HepG2 (cell line): Measurements from ENCODE around the gene CA7. TPM values are rescaled to one million over a fixed set of nuclear protein-coding genes. Genes with fewer than 3 reads are reported as not detected.

Source experiments
- ATAC-seq: fragments of 200-7000 bp; cut with Tn5 transposase; 3 replicates; pipeline ENCODE4 v1.9.1; 2020; ENCODE audit warnings: mild to moderate bottlenecking, moderate library complexity
- BruUV-seq: library from RNA; stranded (reverse); fragments of 400-500 nt; replicated peaks from 2 replicates; lab custom pipeline; 2021; lab: Mats Ljungman, UMichigan
- CTCF ChIA-PET: fragments of 300-600 bp; formaldehyde crosslinking; extraction: SDS; loops from one replicate; lab custom pipeline; 2021; ENCODE audit warnings: low total read pairs, inconsistent platforms, low intra/inter-chr PET ratio; lab: Yijun Ruan, JAX
- POLR2A ChIA-PET: fragments of 350-600 bp; sonication (Branson Sonifier 250); formaldehyde crosslinking; loops from one replicate; lab custom pipeline; 2020; ENCODE audit warnings: antibody characterized with exemption, inconsistent platforms; lab: Yijun Ruan, JAX
- DNase-seq: peaks from one replicate; pipeline ENCODE4 v3.0.0-alpha.2; 2015; ENCODE audit warnings: low spot score
- FAIRE-seq: peaks from 3 replicates; lab custom pipeline; 2011; peaks lifted over from hg19 to GRCh38; lab: Jason Lieb, UNC
- H2AFZ ChIP-seq: one replicate; pipeline ENCODE4 v1.6.1; 2011; ENCODE audit warnings: low read length, inconsistent platforms
- H3K27ac ChIP-seq: fragments of 300-600 bp; 3 replicates; pipeline ENCODE4 v1.8.0; 2011; ENCODE audit warnings: mixed run types, mild to moderate bottlenecking, mixed read lengths, low read length, inconsistent platforms; ENCODE audit not compliant: insufficient read depth; ENCODE audit errors: extremely low read length
- H3K27me3 ChIP-seq, 2 experiments: fragments of 200-600 bp in 1 of 2; 2 replicates in 1 of 2; 3 replicates in 1 of 2; pipeline versions ENCODE4 v1.6.0 to v1.8.0; 2011; ENCODE audit warnings: low read length in 2 of 2, mild to moderate bottlenecking in 2 of 2, moderate library complexity in 2 of 2, inconsistent platforms in 1 of 2; ENCODE audit not compliant: insufficient read depth in 2 of 2, control insufficient read depth in 1 of 2
- H3K36me3 ChIP-seq, 2 experiments: fragments of 200-600 bp in 1 of 2; replicated peaks in 1 of 2; 2 replicates in 1 of 2; 3 replicates in 1 of 2; pipeline versions ENCODE4 v1.5.1 to v1.8.0; 2011; ENCODE audit warnings: low read length in 2 of 2, inconsistent platforms in 1 of 2; ENCODE audit not compliant: insufficient read depth in 2 of 2, control insufficient read depth in 1 of 2
- H3K4me1 ChIP-seq: 2 replicates; pipeline ENCODE4 v1.5.1; 2012; ENCODE audit warnings: low read length, inconsistent platforms; ENCODE audit not compliant: insufficient read depth
- H3K4me2 ChIP-seq: 2 replicates; pipeline ENCODE4 v1.6.0; 2011; ENCODE audit warnings: low read depth, low read length, inconsistent platforms
- H3K4me3 ChIP-seq, 3 experiments: fragments of 200-600 bp in 1 of 3; sonication (generic), shearing (Covaris generic) in 1 of 3; replicated peaks in 1 of 3; 2 replicates each; pipeline ENCODE4 v1.5.1; 2011 to 2016; ENCODE audit warnings: low read length in 3 of 3, inconsistent platforms in 2 of 3, low read depth in 2 of 3, mild to moderate bottlenecking in 2 of 3, control low read depth in 1 of 3, mixed read lengths in 1 of 3; ENCODE audit not compliant: insufficient read depth in 1 of 3
- H3K79me2 ChIP-seq: one replicate; pipeline ENCODE4 v1.6.1; 2011; ENCODE audit warnings: low read length, inconsistent platforms; ENCODE audit not compliant: insufficient read depth
- H3K9ac ChIP-seq: 2 replicates; pipeline ENCODE4 v1.6.0; 2011; ENCODE audit warnings: mild to moderate bottlenecking, low read depth, low read length, inconsistent platforms; ENCODE audit not compliant: insufficient read depth
- H3K9me3 ChIP-seq: 2 replicates; pipeline ENCODE4 v1.5.1; 2012; ENCODE audit warnings: mild to moderate bottlenecking, low read length
- H4K20me1 ChIP-seq: 2 replicates; pipeline ENCODE4 v1.6.0; 2011; ENCODE audit warnings: inconsistent platforms, mild to moderate bottlenecking, low read length, moderate library complexity; ENCODE audit not compliant: insufficient read depth
- ARNT2 ChIP-seq: sonication (generic); formaldehyde crosslinking; IDR thresholded peaks from 2 replicates; pipeline ENCODE4 v1.8.0; 2022; ENCODE audit warnings: mild to moderate bottlenecking, low read depth, missing genetic modification reagents, moderate library complexity
- CBX1 ChIP-seq: IDR thresholded peaks from one replicate; pipeline ENCODE4 v1.6.1; 2016; ENCODE audit warnings: antibody characterized with exemption, low read depth
- CHCHD3 ChIP-seq: sonication (generic); formaldehyde crosslinking; IDR thresholded peaks from 2 replicates; pipeline ENCODE4 v1.8.0; 2022; ENCODE audit warnings: mild to moderate bottlenecking, missing genetic modification reagents, moderate library complexity
- EHMT2 ChIP-seq: fragments of 200-600 bp; sonication (generic); IDR thresholded peaks from 2 replicates; pipeline ENCODE4 v1.7.0; 2017; ENCODE audit warnings: antibody characterized with exemption, low read depth, low read length, borderline replicate concordance
- FOSL2 ChIP-seq: sonication (generic); formaldehyde crosslinking; IDR thresholded peaks from 2 replicates; pipeline ENCODE4 v1.4.0; 2020; ENCODE audit warnings: missing genetic modification reagents
- MED13 ChIP-seq: sonication (generic); formaldehyde crosslinking; IDR thresholded peaks from 2 replicates; pipeline ENCODE4 v1.5.0; 2020; ENCODE audit warnings: missing genetic modification reagents
- MLLT10 ChIP-seq: sonication (generic); formaldehyde crosslinking; IDR thresholded peaks from 2 replicates; pipeline ENCODE4 v1.4.0; 2020; ENCODE audit warnings: missing genetic modification reagents
- MXI1 ChIP-seq: IDR thresholded peaks from 3 replicates; pipeline ENCODE4 v1.6.1; 2012; ENCODE audit warnings: low read depth, low read length, inconsistent platforms, borderline replicate concordance
- MZF1 ChIP-seq: sonication (generic); formaldehyde crosslinking; IDR thresholded peaks from 2 replicates; pipeline ENCODE4 v1.8.1; 2023; ENCODE audit warnings: mild to moderate bottlenecking, missing genetic modification reagents, borderline replicate concordance
- NKX3-1 ChIP-seq: sonication (generic); formaldehyde crosslinking; IDR thresholded peaks from 2 replicates; pipeline ENCODE4 v1.5.0; 2020; ENCODE audit warnings: missing genetic modification reagents
- POLR2AphosphoS2 ChIP-seq: IDR thresholded peaks from 2 replicates; pipeline ENCODE4 v1.6.1; 2011; ENCODE audit warnings: low read depth, low read length, improper control_type of control experiment
- POLR2AphosphoS5 ChIP-seq: IDR thresholded peaks from 2 replicates; pipeline ENCODE4 v1.6.1; 2012; ENCODE audit warnings: low read depth, low read length
- PREB ChIP-seq: sonication (generic); formaldehyde crosslinking; IDR thresholded peaks from 2 replicates; pipeline ENCODE4 v1.4.0; 2020; ENCODE audit warnings: missing genetic modification reagents
- SNAPC5 ChIP-seq: sonication (generic); formaldehyde crosslinking; IDR thresholded peaks from 2 replicates; pipeline ENCODE4 v1.8.1; 2023; ENCODE audit warnings: mild to moderate bottlenecking, missing genetic modification reagents, borderline replicate concordance
- ZBTB43 ChIP-seq: sonication (generic); formaldehyde crosslinking; conservative IDR thresholded peaks from 2 replicates; pipeline ENCODE4 v1.4.0; 2020; ENCODE audit warnings: missing genetic modification reagents
- ZFP36L2 ChIP-seq: sonication (generic); formaldehyde crosslinking; IDR thresholded peaks from 2 replicates; pipeline ENCODE4 v1.4.0; 2020; ENCODE audit warnings: missing genetic modification reagents
- ZIK1 ChIP-seq: sonication (generic); formaldehyde crosslinking; IDR thresholded peaks from 2 replicates; pipeline ENCODE4 v1.5.0; 2020; ENCODE audit warnings: mild to moderate bottlenecking, low read depth, missing genetic modification reagents, borderline replicate concordance
- ZNF468 ChIP-seq: sonication (generic); formaldehyde crosslinking; IDR thresholded peaks from 2 replicates; pipeline ENCODE4 v1.8.0; 2022; ENCODE audit warnings: mild to moderate bottlenecking, moderate library complexity, missing genetic modification reagents
- ZNF552 ChIP-seq: sonication (generic); formaldehyde crosslinking; IDR thresholded peaks from 2 replicates; pipeline ENCODE4 v1.9.0; 2022; ENCODE audit warnings: missing genetic modification reagents, mild to moderate bottlenecking, borderline replicate concordance
- ZNF7 ChIP-seq: IDR thresholded peaks from 2 replicates; pipeline ENCODE4 v1.6.1; 2016; ENCODE audit warnings: missing biosample characterization, missing genetic modification reagents
- ZNF720 ChIP-seq: sonication (generic); formaldehyde crosslinking; IDR thresholded peaks from 2 replicates; pipeline ENCODE4 v1.4.0; 2020; ENCODE audit warnings: missing genetic modification reagents
- whole genome bisulfite sequencing: methylation state at CpG from one replicate; pipeline ENCODE4 v1.1.6; 2017; ENCODE audit warnings: low lambda C conversion rate; 5-methylcytosine and 5-hydroxymethylcytosine counted together
- in situ Hi-C: cut with HindIII; loops from 2 replicates; pipeline ENCODE4 v1.10.0; 2017; ENCODE audit warnings: low pct_unique_long_range_greater_than_20kb; ENCODE audit not compliant: extremely low pct_ligation_motif_present
- intact Hi-C: fragments of 100-400 bp; cut with micrococcal nuclease; formaldehyde crosslinking; loops from one replicate; pipeline ENCODE4 v1.10.0; 2022; ENCODE audit not compliant: unreplicated experiment
- polyA plus RNA-seq, 8 experiments: library from polyadenylated mRNA; depleted of rRNA in 3 of 8; stranded (reverse) in 7 of 8; unstranded in 1 of 8; fragments of >200 nt; fragmentation: Illumina TruSeq in 4 of 8; extraction: Trizol in 4 of 8; gene quantifications; 2 replicates each; pipeline versions ENCODE4 v1.2.1 to v1.2.3, GENCODE V29; 2011 to 2016; ENCODE audit warnings: low read depth in 4 of 8, missing spikeins in 1 of 8, mixed read lengths in 1 of 8; ENCODE audit not compliant: insufficient read depth in 1 of 8
- total RNA-seq, 5 experiments: library from RNA; depleted of rRNA; stranded (reverse); fragments of >200 nt; fragmentation: Illumina TruSeq; extraction: Trizol; gene quantifications; 2 replicates each; pipeline ENCODE4 v1.2.3, GENCODE V29; 2016; ENCODE audit warnings: low read depth in 1 of 5

CA7 gene
- total and polyA plus RNA-seq, 2 of the 13 experiments (the other 11 are each of a cell fraction or from before 2014, with no cell fraction given), result not detected

GRCh38 chr16:66848172-66848571 lies 4.0 kb downstream of the CA7 start (continued):
- TF ChIP-seq ZNF720 (CRISPR knock-in tag), result no peak
- TF ChIP-seq ZIK1 (CRISPR knock-in tag), result no peak
- no peak for TF ChIP-seq ZNF7
- TF ChIP-seq ZBTB43 (CRISPR knock-in tag), result no peak
- no peak for TF ChIP-seq CHCHD3 (CRISPR knock-in tag)

GRCh38 chr16:66849021-66849420 lies 4.8 kb downstream of the CA7 start:
- WGBS, result 0% methylated on average over 2 of the region's 2 CpGs
- Histone ChIP-seq H3K27me3 (peaks cover 7 to 67% of the 10 kb centered on the region in 2 experiments; a peak in 4 of 5 replicates), H3K9ac (no peak overlapping the region), H3K9me3 (no peaks in the 10 kb centered on the region), H3K79me2 (no peaks in the 10 kb centered on the region), H4K20me1 (no peaks in the 10 kb centered on the region), H3K36me3 (no peaks in the 10 kb centered on the region), H2AFZ (no peak overlapping the region), H3K4me1 (peaks cover 9% of the 10 kb centered on the region; the same call in 1 of the 2 replicates), H3K27ac (no peak overlapping the region), H3K4me3 (no peak overlapping the region), H3K4me2 (no peak overlapping the region)
- TF ChIP-seq NKX3-1 (CRISPR knock-in tag), result no peak
- TF ChIP-seq MXI1, result no peak
- no peak for TF ChIP-seq ARNT2 (CRISPR knock-in tag)
- TF ChIP-seq EHMT2, result no peak
- TF ChIP-seq ZNF552 (CRISPR knock-in tag), result no peak
- TF ChIP-seq MED13 (CRISPR knock-in tag), result no peak
- TF ChIP-seq SNAPC5, result no peak
- TF ChIP-seq MZF1 (CRISPR knock-in tag), result no peak
- TF ChIP-seq PREB (CRISPR knock-in tag), result no peak
- TF ChIP-seq POLR2AphosphoS2, result no peak
- TF ChIP-seq POLR2AphosphoS5, result no peak
- no peak for TF ChIP-seq CBX1
- TF ChIP-seq ZFP36L2 (CRISPR knock-in tag), result no peak
- TF ChIP-seq MLLT10 (CRISPR knock-in tag), result no peak
- TF ChIP-seq FOSL2, result no peak
- TF ChIP-seq ZNF468 (CRISPR knock-in tag), result no peak
- intact Hi-C loops, result loop anchor here (10.0 kb wide), 1 partner anchor 94 kb away; the partner anchor contains the start of gene DYNC1LI2
- ChIA-PET POLR2A (interaction anchor here (1.6 kb wide), 1 partner anchor 19 kb away, joined by 4 read pairs; the partner anchor contains the start of gene NAE1), CTCF (no interaction called here)
- in situ Hi-C loops, result no loop called here
- FAIRE-seq (no peak), DNase-seq (no peak), ATAC-seq (no peak)
- BruUV-seq, result no TSS peak
